ENCODE data around the gene TIMM17A. TPM values are rescaled to one million over a fixed set of nuclear protein-coding genes. Genes with fewer than 3 reads are reported as not detected.
"Not testable (repeated sequence)": the region's sequence is repeated elsewhere in the genome, so short reads cannot be mapped to it uniquely, and the experiment has no call there.

Gene TIMM17A
- total and polyA plus RNA-seq, 9 donors = 31.3 to 44.9 (median 36.3) TPM

- H3K27ac ChIP-seq (ENCODE audit: low read length) = no peak overlapping the region
- no peaks in the 10 kb centered on the region for H3K36me3 ChIP-seq (ENCODE audit: control insufficient read depth, insufficient read depth, low read length)
- H3K4me1 ChIP-seq (ENCODE audit: control insufficient read depth, insufficient read depth, low read length) = peaks cover 10% of the 10 kb centered on the region
- 52% methylated on average over 14 of the region's 19 CpGs for WGBS (ENCODE audit: insufficient coverage)
- no peak overlapping the region for H3K4me3 ChIP-seq (ENCODE audit: low read length)
- no peaks in the 10 kb centered on the region for H3K9me3 ChIP-seq (replicated peaks; ENCODE audit: control insufficient read depth, low read depth, low read length)
- H3K27me3 ChIP-seq (ENCODE audit: control insufficient read depth, insufficient read depth, low read length) = peaks cover 2% of the 10 kb centered on the region
- no peak for DNase-seq
These were observed 63.3 kb downstream of the TIMM17A start for GRCh38 chr1:202018468-202019234.

GRCh38 chr1:202019235-202019558 lies 63.9 kb downstream of the TIMM17A start:
- H3K9me3 ChIP-seq (replicated peaks; ENCODE audit: control insufficient read depth, low read depth, low read length); H3K4me3 ChIP-seq (ENCODE audit: low read length); H3K4me1 ChIP-seq (ENCODE audit: control insufficient read depth, insufficient read depth, low read length); DNase-seq; H3K36me3 ChIP-seq (ENCODE audit: control insufficient read depth, insufficient read depth, low read length); H3K27me3 ChIP-seq (ENCODE audit: control insufficient read depth, insufficient read depth, low read length); H3K27ac ChIP-seq (ENCODE audit: low read length): not testable (repeated sequence)
- 100% methylated on average over 1 of the region's 8 CpGs for WGBS (ENCODE audit: insufficient coverage)

Other genes starting within 250 kb of the TIMM17A start
- gene IPO9, start 126.3 kb upstream of the TIMM17A start, total RNA-seq = 21.3 TPM
- 10 to 100 TPM; 35.3 to 58.7 (median 44.2) TPM for gene IPO9, start 126.3 kb upstream of the TIMM17A start, polyA plus RNA-seq (ENCODE audit: insufficient read depth in 1 of 8, insufficient read length in 8 of 8, low replicate concordance in 1 of 8)
- 58.5 TPM for gene SHISA4, start 66.6 kb upstream of the TIMM17A start, total RNA-seq
- 10 to 100 TPM; 41.5 to 91.9 (median 72.2) TPM for gene SHISA4, start 66.6 kb upstream of the TIMM17A start, polyA plus RNA-seq (ENCODE audit: insufficient read depth in 1 of 8, insufficient read length in 8 of 8, low replicate concordance in 1 of 8)
- gene LMOD1, start 9.0 kb upstream of the TIMM17A start, total RNA-seq = 48.3 TPM
- gene LMOD1, start 9.0 kb upstream of the TIMM17A start, polyA plus RNA-seq (ENCODE audit: insufficient read depth in 1 of 8, insufficient read length in 8 of 8, low replicate concordance in 1 of 8) = 10 to 100 TPM; 14.0 to 57.6 (median 40.4) TPM
- gene RNPEP, start 27.1 kb downstream of the TIMM17A start, total RNA-seq = 15.3 TPM
- 10 to 100 TPM; 18.1 to 29.9 (median 21.3) TPM for gene RNPEP, start 27.1 kb downstream of the TIMM17A start, polyA plus RNA-seq (ENCODE audit: insufficient read depth in 1 of 8, insufficient read length in 8 of 8, low replicate concordance in 1 of 8)
- gene ELF3, start 55.1 kb downstream of the TIMM17A start, total RNA-seq = 0.35 TPM
- gene ELF3, start 55.1 kb downstream of the TIMM17A start, polyA plus RNA-seq (ENCODE audit: insufficient read depth in 1 of 8, insufficient read length in 8 of 8, low replicate concordance in 1 of 8) = 10 to 100 TPM in 1 of 8 donors, 1 to 10 TPM in 2, under 1 TPM in 4, not detected in 1; 0.19 to 13.8 (median 0.60) TPM
- gene GPR37L1, start 167.4 kb downstream of the TIMM17A start, total RNA-seq = 0.04 TPM
- gene GPR37L1, start 167.4 kb downstream of the TIMM17A start, polyA plus RNA-seq (ENCODE audit: insufficient read depth in 1 of 8, insufficient read length in 8 of 8, low replicate concordance in 1 of 8) = under 1 TPM; 0.02 to 0.34 (median 0.07) TPM
- 27.4 TPM for gene ARL8A, start 189.2 kb downstream of the TIMM17A start, total RNA-seq
- gene ARL8A, start 189.2 kb downstream of the TIMM17A start, polyA plus RNA-seq (ENCODE audit: insufficient read depth in 1 of 8, insufficient read length in 8 of 8, low replicate concordance in 1 of 8) = 10 to 100 TPM; 34.2 to 41.9 (median 39.1) TPM
- 0.44 TPM for gene PTPN7, start 205.1 kb downstream of the TIMM17A start, total RNA-seq
- 1 to 10 TPM in 2 of 8 donors, under 1 TPM in 6; 0.45 to 1.1 (median 0.61) TPM for gene PTPN7, start 205.1 kb downstream of the TIMM17A start, polyA plus RNA-seq (ENCODE audit: insufficient read depth in 1 of 8, insufficient read length in 8 of 8, low replicate concordance in 1 of 8)
- gene LGR6, start 238.3 kb downstream of the TIMM17A start, total RNA-seq = 0.09 TPM
- 1 to 10 TPM in 1 of 8 donors, under 1 TPM in 7; 0.20 to 4.2 (median 0.34) TPM for gene LGR6, start 238.3 kb downstream of the TIMM17A start, polyA plus RNA-seq (ENCODE audit: insufficient read depth in 1 of 8, insufficient read length in 8 of 8, low replicate concordance in 1 of 8)